SK-N-SH treated with all-trans-retinoic acid at 6 μM for 48 hours (cell line): ENCODE measurements around the gene STAT5A.

ENCODE experiments used
- ATAC-seq: fragments of 200-7000 bp; cut with Tn5 transposase; 3 replicates; pipeline ENCODE4 v1.9.1; 2020; ENCODE audit warnings: mild to moderate bottlenecking, moderate library complexity
- ARNTL ChIP-seq: fragments of 450-650 bp; formaldehyde crosslinking; IDR thresholded peaks from 2 replicates; pipeline ENCODE4 v1.5.0; 2020; ENCODE audit warnings: low read depth, mild to moderate bottlenecking, moderate library complexity, borderline replicate concordance
- BACH2 ChIP-seq: fragments of 250-450 bp; sonication (Bioruptor Pico); IDR thresholded peaks from 2 replicates; pipeline ENCODE4 v1.9.0; 2021; ENCODE audit warnings: mild to moderate bottlenecking, borderline replicate concordance
- CREB5 ChIP-seq: fragments of 250-450 bp; sonication (Bioruptor Pico); IDR thresholded peaks from 2 replicates; pipeline ENCODE4 v1.5.1; 2020; ENCODE audit warnings: low read depth, mild to moderate bottlenecking, moderate library complexity
- CSDC2 ChIP-seq: fragments of 250-450 bp; sonication (Bioruptor Pico); IDR thresholded peaks from 2 replicates; pipeline ENCODE4 v1.5.0; 2020; ENCODE audit warnings: mild to moderate bottlenecking, moderate library complexity
- CSRNP3 ChIP-seq: fragments of 250-450 bp; sonication (Bioruptor Pico); IDR thresholded peaks from 2 replicates; pipeline ENCODE4 v1.5.1; 2021; ENCODE audit warnings: mild to moderate bottlenecking, moderate library complexity
- ESRRG ChIP-seq: fragments of 250-450 bp; sonication (Bioruptor Pico); IDR thresholded peaks from 2 replicates; pipeline ENCODE4 v1.6.1; 2021; ENCODE audit warnings: mild to moderate bottlenecking
- GLIS3 ChIP-seq: fragments of 250-450 bp; sonication (Bioruptor Pico); IDR thresholded peaks from 2 replicates; pipeline ENCODE4 v1.5.0; 2020; ENCODE audit warnings: mild to moderate bottlenecking, moderate library complexity
- ISL1 ChIP-seq: fragments of 250-450 bp; sonication (Bioruptor Pico); IDR thresholded peaks from 2 replicates; pipeline ENCODE4 v2.1.2; 2022; ENCODE audit warnings: mild to moderate bottlenecking, moderate library complexity
- OSR1 ChIP-seq: fragments of 250-450 bp; sonication (Bioruptor Pico); IDR thresholded peaks from 2 replicates; pipeline ENCODE4 v1.8.0; 2022; ENCODE audit warnings: moderate library complexity, mild to moderate bottlenecking, inconsistent platforms
- PATZ1 ChIP-seq: fragments of 250-450 bp; sonication (Bioruptor Pico); IDR thresholded peaks from 2 replicates; pipeline ENCODE4 v1.8.0; 2020; ENCODE audit warnings: mild to moderate bottlenecking, moderate library complexity, borderline replicate concordance
- POU6F1 ChIP-seq: fragments of 250-450 bp; sonication (Bioruptor Pico); IDR thresholded peaks from 2 replicates; pipeline ENCODE4 v1.8.0; 2021; ENCODE audit warnings: low read depth, mild to moderate bottlenecking, moderate library complexity, borderline replicate concordance
- PPARA ChIP-seq: fragments of 250-450 bp; sonication (Bioruptor Pico); IDR thresholded peaks from 2 replicates; pipeline ENCODE4 v1.5.0; 2020; ENCODE audit warnings: mild to moderate bottlenecking, borderline replicate concordance
- RARB ChIP-seq: fragments of 250-450 bp; sonication (Bioruptor Pico); IDR thresholded peaks from 2 replicates; pipeline ENCODE4 v1.8.0; 2021; ENCODE audit warnings: mild to moderate bottlenecking, moderate library complexity
- SNAI2 ChIP-seq: fragments of 250-450 bp; sonication (Bioruptor Pico); IDR thresholded peaks from 2 replicates; pipeline ENCODE4 v1.5.0; 2020; ENCODE audit warnings: mild to moderate bottlenecking, moderate library complexity
- TCF4 ChIP-seq: fragments of 250-450 bp; sonication (Bioruptor Pico); IDR thresholded peaks from 2 replicates; pipeline ENCODE4 v1.8.0; 2021; ENCODE audit warnings: mild to moderate bottlenecking, moderate library complexity, borderline replicate concordance
- TOX ChIP-seq: fragments of 250-450 bp; sonication (Bioruptor Pico); IDR thresholded peaks from 2 replicates; pipeline ENCODE4 v1.8.0; 2021; ENCODE audit warnings: mild to moderate bottlenecking, moderate library complexity, borderline replicate concordance
- ZFP3 ChIP-seq: fragments of 250-450 bp; sonication (Bioruptor Pico); IDR thresholded peaks from 2 replicates; pipeline ENCODE4 v1.5.0; 2020; ENCODE audit warnings: mild to moderate bottlenecking, moderate library complexity
- ZFP30 ChIP-seq: fragments of 450-650 bp; formaldehyde crosslinking; IDR thresholded peaks from 2 replicates; pipeline ENCODE4 v1.5.0; 2022; ENCODE audit warnings: mild to moderate bottlenecking, moderate library complexity
- ZNF565 ChIP-seq: fragments of 450-650 bp; formaldehyde crosslinking; conservative IDR thresholded peaks from 2 replicates; pipeline ENCODE4 v1.5.0; 2020; ENCODE audit warnings: low read depth, mild to moderate bottlenecking, moderate library complexity
- ZNF70 ChIP-seq: fragments of 450-650 bp; formaldehyde crosslinking; IDR thresholded peaks from 2 replicates; pipeline ENCODE4 v1.5.0; 2020; ENCODE audit warnings: mild to moderate bottlenecking, moderate library complexity
- ZNF8 ChIP-seq: fragments of 450-650 bp; formaldehyde crosslinking; IDR thresholded peaks from 2 replicates; pipeline ENCODE4 v1.5.0; 2020; ENCODE audit warnings: mild to moderate bottlenecking, moderate library complexity

Gene STAT5A

GRCh38 chr17:42333053-42333452, 44.8 kb downstream of the STAT5A start (continued):
- no peak for TF ChIP-seq POU6F1

GRCh38 chr17:42334677-42335076, 46.4 kb downstream of the STAT5A start:
- peak; percentile 80 for ATAC-seq
- TF ChIP-seq TOX (CRISPR knock-in tag) (no peak), TCF4 (CRISPR knock-in tag) (no peak), ARNTL (CRISPR knock-in tag) (no peak), RARB (CRISPR knock-in tag) (no peak), SNAI2 (CRISPR knock-in tag) (no peak), BACH2 (CRISPR knock-in tag) (no peak), CSRNP3 (CRISPR knock-in tag) (no peak), ISL1 (CRISPR knock-in tag) (no peak), ZFP3 (CRISPR knock-in tag) (no peak), POU6F1 (no peak), CREB5 (CRISPR knock-in tag) (no peak), CSDC2 (no peak), ZNF565 (CRISPR knock-in tag) (no peak), ZFP30 (CRISPR knock-in tag) (no peak), ESRRG (no peak), OSR1 (CRISPR knock-in tag) (no peak), GLIS3 (CRISPR knock-in tag) (no peak), PATZ1 (CRISPR knock-in tag) (no peak)

- TF ChIP-seq CREB5 (CRISPR knock-in tag) (no peak), BACH2 (CRISPR knock-in tag) (no peak), CSDC2 (no peak), PATZ1 (CRISPR knock-in tag) (no peak), ZNF70 (CRISPR knock-in tag) (no peak), ARNTL (CRISPR knock-in tag) (no peak), SNAI2 (CRISPR knock-in tag) (no peak), ZNF565 (CRISPR knock-in tag) (no peak), TCF4 (CRISPR knock-in tag) (no peak), ZFP30 (CRISPR knock-in tag) (no peak), RARB (CRISPR knock-in tag) (no peak), ZNF8 (CRISPR knock-in tag) (no peak), PPARA (no peak), ISL1 (CRISPR knock-in tag) (no peak)
- TF ChIP-seq, all 23 proteins: peak for 0
- no peak for ATAC-seq
Observed at GRCh38 chr17:42337442-42337841, 49.1 kb downstream of the STAT5A start.
